Measurements from ENCODE around the gene MLN. TPM values are rescaled to one million over a fixed set of nuclear protein-coding genes. Genes with fewer than 3 reads are reported as not detected.

The MLN gene
- total RNA-seq, 4 donors from 2014 or later = not detected

GRCh38 chr6:33818293-33818692 lies 14.5 kb upstream of the MLN start:
- H3K36me3 ChIP-seq = no peaks in the 10 kb centered on the region
- peaks cover 5% of the 10 kb centered on the region for H3K4me1 ChIP-seq
- DNase-seq (ENCODE audit: low spot score in 2 of 2) = no peak
- H3K4me3 ChIP-seq = no peak overlapping the region
- H3K27ac ChIP-seq = no peak overlapping the region
- TF ChIP-seq POLR2A (IDR thresholded peaks at IDR 0.05) = no peak
- TF ChIP-seq, protein P1, sequence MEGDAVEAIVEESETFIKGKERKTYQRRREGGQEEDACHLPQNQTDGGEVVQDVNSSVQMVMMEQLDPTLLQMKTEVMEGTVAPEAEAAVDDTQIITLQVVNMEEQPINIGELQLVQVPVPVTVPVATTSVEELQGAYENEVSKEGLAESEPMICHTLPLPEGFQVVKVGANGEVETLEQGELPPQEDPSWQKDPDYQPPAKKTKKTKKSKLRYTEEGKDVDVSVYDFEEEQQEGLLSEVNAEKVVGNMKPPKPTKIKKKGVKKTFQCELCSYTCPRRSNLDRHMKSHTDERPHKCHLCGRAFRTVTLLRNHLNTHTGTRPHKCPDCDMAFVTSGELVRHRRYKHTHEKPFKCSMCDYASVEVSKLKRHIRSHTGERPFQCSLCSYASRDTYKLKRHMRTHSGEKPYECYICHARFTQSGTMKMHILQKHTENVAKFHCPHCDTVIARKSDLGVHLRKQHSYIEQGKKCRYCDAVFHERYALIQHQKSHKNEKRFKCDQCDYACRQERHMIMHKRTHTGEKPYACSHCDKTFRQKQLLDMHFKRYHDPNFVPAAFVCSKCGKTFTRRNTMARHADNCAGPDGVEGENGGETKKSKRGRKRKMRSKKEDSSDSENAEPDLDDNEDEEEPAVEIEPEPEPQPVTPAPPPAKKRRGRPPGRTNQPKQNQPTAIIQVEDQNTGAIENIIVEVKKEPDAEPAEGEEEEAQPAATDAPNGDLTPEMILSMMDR (IDR thresholded peaks at IDR 0.05) = no peak
- 83% methylated on average over 3 of the region's 3 CpGs for WGBS
- H3K27me3 ChIP-seq = peaks cover 29% of the 10 kb centered on the region
- no peaks in the 10 kb centered on the region for H3K9me3 ChIP-seq

GRCh38 chr6:33817489-33817888 lies 13.7 kb upstream of the MLN start:
- DNase-seq (ENCODE audit: low spot score in 2 of 2) = no peak
- no peak overlapping the region for H3K27ac ChIP-seq
- peaks cover 37% of the 10 kb centered on the region for H3K27me3 ChIP-seq
- 69% methylated on average over 5 of the region's 5 CpGs for WGBS
- TF ChIP-seq EP300 (IDR thresholded peaks at IDR 0.05) (no peak), POLR2AphosphoS5 (IDR thresholded peaks at IDR 0.05) (no peak), POLR2A (IDR thresholded peaks at IDR 0.05) (no peak)
- TF ChIP-seq, protein P1 (IDR thresholded peaks at IDR 0.05) = no peak
- peaks cover 5% of the 10 kb centered on the region for H3K4me1 ChIP-seq
- H3K36me3 ChIP-seq = no peaks in the 10 kb centered on the region
- H3K9me3 ChIP-seq = no peaks in the 10 kb centered on the region
- H3K4me3 ChIP-seq = no peak overlapping the region

DNA sequence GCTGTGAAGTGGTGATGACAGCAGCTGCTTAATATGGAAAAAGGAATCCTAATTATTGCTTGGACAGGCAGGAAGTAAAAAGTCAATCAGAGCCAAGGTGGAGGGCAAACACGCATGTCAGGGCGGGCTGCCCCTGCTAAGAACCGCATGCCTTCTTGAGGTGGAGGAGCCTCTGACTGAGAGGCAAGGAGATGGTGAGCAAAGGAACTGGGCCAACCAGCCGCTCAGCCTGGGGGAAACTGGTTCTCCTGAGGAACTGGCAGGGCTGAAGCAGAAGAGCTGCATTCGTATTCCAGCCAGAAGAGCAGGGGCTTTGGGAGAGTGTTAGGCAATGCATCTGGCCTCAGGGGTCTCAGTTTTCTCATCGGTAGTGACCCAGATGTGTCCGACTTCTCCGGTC lies 13.1 kb upstream of the MLN start:
- H3K27me3 ChIP-seq = peaks cover 43% of the 10 kb centered on the region
- no peak for DNase-seq (ENCODE audit: low spot score in 2 of 2)
- TF ChIP-seq EP300 (IDR thresholded peaks at IDR 0.05) = no peak
- TF ChIP-seq POLR2AphosphoS5 (IDR thresholded peaks at IDR 0.05) = no peak
- no peaks in the 10 kb centered on the region for H3K36me3 ChIP-seq
- 51% methylated on average over 8 of the region's 8 CpGs for WGBS
- no peak overlapping the region for H3K27ac ChIP-seq
- no peaks in the 10 kb centered on the region for H3K9me3 ChIP-seq
- H3K4me3 ChIP-seq = no peak overlapping the region
- H3K4me1 ChIP-seq = peaks cover 5% of the 10 kb centered on the region

DNA sequence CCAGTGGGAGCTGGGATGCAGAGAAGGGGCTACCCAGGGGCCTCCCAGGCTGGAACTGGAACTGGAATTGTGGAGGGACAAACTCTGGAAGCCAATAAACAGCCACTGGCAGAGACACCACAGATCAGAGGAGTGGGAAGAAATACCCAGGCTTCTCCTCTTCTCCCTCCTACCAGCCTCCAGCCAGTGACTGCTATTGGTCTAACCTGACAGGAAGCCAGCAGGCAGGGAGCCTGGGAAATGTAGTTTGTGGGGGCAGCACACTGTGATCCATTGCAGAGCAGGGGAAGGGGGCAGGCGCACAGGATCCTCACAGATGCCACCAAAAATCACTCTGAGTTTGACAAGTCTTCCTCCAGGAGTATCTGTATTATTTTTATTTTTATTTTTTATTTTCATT lies 12.1 kb upstream of the MLN start:
- no peaks in the 10 kb centered on the region for H3K36me3 ChIP-seq
- 81% methylated on average over 1 of the region's 1 CpG for WGBS
- H3K27me3 ChIP-seq = peaks cover 52% of the 10 kb centered on the region
- no peak overlapping the region for H3K27ac ChIP-seq
- TF ChIP-seq POLR2AphosphoS5 (IDR thresholded peaks at IDR 0.05) = no peak
- no peak for TF ChIP-seq EP300 (IDR thresholded peaks at IDR 0.05)
- no peak for TF ChIP-seq POLR2A (IDR thresholded peaks at IDR 0.05)
- TF ChIP-seq, protein P1 (IDR thresholded peaks at IDR 0.05) = no peak
- H3K9me3 ChIP-seq = no peaks in the 10 kb centered on the region
- no peak overlapping the region for H3K4me3 ChIP-seq
- H3K4me1 ChIP-seq = peaks cover 5% of the 10 kb centered on the region
- DNase-seq (ENCODE audit: low spot score in 2 of 2) = no peak

DNA sequence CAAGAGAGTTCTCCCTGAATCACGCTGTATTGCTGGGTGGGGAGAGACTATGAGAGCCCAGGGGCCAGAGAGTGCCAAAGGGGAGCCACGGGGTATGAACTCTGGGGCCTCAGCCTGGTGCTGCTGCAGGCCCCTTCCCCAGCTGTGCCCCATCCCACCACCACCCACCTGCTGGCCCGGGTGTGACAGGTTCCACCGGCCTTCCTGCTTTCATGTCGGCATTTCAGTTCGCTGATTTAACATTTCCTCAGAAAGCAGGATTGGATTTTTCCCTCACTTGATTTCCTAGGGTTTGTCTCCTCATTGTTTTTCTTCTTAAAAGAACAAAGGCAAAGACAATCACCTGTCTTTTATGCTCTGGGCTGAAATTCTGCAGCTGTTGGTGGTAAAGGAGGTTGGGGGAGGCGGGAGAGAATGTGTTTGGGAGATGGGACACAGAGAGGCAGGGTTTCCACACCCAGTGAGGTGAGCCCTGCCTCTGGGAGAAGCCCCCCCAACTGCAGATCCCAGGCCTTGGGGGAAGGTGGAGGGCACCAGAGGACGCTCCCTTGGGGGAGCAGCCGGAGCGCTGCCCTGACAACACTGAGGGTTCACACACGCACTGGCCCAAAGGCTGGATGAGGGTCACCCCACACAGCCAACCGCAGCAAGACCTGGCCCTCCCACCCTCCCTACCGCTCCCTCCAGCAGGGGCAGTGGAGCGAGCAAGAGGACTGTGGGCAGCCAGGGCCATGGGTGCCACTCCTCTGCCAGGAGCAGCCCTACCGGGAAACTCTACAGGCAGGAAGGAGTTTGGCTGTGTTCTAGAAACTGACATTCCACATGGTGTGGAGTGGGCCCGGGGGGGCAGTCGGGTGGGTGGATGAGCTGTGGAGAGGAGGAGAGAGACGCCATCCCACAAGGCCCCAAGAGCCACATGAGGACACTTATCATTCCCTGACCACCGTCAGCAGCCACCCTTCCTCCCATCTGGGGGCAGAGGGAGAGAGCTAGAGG lies 10.5 kb upstream of the MLN start:
- Histone ChIP-seq H3K4me1 (peaks cover 5% of the 10 kb centered on the region), H3K36me3 (no peaks in the 10 kb centered on the region), H3K27me3 (peaks cover 56% of the 10 kb centered on the region), H3K9me3 (no peaks in the 10 kb centered on the region), H3K27ac (no peak overlapping the region), H3K4me3 (no peak overlapping the region)
- TF ChIP-seq, protein P1 (IDR thresholded peaks at IDR 0.05) = no peak
- TF ChIP-seq EP300 (IDR thresholded peaks at IDR 0.05) (no peak), POLR2AphosphoS5 (IDR thresholded peaks at IDR 0.05) (no peak), POLR2A (IDR thresholded peaks at IDR 0.05) (no peak)
- WGBS = 59% methylated on average over 14 of the region's 19 CpGs
- no peak for DNase-seq (ENCODE audit: low spot score in 2 of 2)

All from suprapubic skin (tissue), 4 donors.